Measurements from ENCODE around the gene ELFN1.

Gene ELFN1

DNA sequence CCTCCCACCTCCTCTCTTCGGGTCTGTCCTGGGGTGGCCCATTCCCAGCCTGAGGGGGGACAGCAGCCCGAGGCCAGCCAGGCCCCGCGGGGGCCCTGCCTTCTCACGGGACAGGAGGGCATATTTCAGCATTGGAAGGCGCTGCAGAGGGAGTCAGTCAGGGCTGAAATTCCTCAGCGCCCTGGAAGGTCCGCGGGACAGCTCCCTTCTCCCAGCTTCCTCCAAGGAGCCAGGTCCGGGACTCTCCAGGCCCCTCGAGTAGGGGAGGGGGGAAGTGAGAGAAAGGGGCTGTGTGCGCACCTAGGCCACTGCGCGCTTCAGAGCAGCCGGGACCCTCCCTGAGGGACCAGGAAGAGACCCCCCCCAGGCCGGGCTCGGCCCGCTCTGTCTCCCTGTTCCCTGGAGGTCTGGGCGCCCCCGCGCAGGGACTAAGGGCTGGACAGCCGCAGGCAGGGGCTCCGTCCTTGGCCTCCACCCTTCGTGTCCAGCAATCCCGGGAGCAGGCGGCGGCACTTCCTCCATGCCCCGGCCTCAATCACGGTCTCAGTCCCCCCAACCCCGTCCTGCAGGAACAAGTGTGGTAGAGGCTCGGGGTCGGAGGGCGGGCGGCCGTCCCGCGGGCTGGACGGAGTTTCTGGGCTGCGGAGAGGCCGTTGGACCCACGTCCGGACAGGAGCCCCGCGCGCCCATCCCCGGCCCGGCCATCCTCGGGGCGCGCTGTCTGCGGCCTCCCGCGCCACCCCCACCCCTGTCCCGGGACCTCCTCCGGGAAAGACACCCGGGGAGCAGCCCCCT lies 6.0 kb upstream of the ELFN1 start:
- DNase-seq (ENCODE audit: low read depth) = no peak

DNA sequence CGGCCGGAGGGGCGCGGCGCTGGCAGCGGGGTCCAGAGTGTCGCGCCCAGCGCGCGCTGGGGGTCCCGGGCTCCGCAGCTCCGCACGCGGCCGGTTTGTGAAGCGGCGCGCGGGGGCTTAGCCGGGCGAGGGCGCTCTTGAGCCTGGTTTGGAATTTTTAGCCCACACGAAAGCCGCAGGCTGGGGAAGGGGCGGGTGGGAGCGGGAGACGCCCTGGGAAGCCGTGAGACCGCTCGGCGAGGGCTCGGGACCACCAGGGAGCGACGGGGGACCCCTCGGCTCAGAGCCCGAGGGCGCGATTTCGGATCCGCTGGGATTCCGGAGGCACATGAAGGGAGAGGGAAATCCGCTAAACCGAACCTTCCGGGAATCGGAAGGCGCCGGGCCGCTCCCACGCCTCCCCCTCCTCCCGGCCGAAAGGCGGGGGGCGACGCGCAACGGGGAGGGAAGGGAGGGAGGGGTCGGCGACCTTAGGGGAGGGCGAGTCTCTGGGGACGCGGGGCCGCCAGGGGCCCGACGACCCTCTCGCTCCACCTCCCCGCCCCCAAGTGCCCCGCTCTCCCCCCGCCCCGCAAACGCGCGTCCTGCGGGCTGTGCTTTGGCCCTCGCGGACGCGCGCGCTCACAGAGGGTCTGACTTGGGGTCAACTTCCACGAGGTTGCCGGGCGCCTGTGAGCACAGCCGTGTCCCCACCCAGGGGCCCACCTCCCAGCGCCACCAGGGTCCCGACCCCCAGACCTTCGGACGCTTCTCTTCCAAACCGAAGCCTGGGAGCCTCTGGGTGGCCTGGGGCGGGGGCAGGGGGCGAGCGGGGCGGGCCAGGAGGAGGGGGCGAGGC lies 5.1 kb upstream of the ELFN1 start:
- peak; percentile 26 for DNase-seq (ENCODE audit: low read depth)

DNA sequence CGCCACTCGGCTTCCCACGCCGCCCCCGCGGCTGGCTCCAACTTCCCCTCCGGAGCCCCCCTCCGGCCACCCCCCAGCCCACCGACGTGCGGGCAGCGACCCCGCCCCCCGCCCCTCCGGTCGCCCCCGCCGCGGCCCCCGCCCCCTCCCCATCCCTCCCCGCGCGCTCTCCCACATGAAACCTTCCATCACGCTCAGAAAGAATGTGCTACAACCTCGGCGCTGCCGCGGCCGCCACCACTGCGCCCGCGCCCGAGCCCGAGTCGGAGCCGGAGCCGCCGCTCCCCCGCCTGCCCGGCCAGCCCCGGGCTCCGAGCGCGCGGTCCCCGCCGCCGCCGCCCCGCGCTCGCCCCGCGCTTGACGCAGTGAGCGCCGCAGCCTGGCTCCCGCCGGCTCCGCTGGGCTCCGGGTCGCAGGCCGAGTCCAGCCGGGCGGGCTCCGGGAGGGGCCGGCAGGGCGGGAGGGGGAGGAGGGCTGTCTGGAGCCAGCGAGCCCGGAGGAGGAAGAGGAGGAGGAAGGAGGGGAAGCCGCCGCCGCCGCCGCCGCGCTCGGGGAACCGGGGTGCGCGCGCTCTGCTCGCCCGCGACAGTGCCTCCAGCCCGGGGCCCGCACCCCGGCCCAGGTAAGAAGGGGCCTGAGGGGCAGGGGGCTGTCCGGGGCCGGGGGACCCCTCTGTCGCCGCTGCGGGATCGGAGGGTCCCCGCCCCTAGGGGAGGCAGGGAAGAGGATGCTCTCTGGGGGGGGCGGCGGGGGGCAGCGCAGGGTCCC lies 4.3 kb upstream of the ELFN1 start:
- DNase-seq (ENCODE audit: low read depth) = peak; percentile 7

DNA sequence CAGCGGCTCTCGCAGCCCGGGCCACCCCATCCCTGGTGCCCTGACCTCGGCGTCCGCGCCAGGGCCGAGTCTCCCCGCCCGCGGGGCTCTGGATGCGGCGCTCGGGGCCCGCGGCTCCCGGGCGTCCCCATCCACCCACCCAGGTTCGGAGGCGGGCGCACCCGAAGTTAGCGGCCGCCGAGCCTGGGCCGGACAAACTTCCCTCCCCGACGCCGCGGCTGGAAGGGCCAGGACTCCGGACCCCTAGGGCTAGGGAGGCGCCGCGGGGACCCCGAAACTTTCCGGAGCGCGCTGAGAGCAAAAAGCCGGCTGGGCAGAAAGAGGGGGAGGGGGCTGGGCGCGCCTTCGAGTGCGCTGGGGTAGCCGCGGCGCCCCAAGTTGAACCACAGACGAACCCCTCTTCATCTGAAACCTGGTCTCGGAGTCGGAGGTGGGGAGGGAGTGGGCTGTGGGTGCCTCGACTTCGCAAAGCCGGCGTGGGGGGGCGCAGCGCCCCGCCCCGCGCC lies 3.7 kb upstream of the ELFN1 start:
- DNase-seq (ENCODE audit: low read depth) = no peak

DNA sequence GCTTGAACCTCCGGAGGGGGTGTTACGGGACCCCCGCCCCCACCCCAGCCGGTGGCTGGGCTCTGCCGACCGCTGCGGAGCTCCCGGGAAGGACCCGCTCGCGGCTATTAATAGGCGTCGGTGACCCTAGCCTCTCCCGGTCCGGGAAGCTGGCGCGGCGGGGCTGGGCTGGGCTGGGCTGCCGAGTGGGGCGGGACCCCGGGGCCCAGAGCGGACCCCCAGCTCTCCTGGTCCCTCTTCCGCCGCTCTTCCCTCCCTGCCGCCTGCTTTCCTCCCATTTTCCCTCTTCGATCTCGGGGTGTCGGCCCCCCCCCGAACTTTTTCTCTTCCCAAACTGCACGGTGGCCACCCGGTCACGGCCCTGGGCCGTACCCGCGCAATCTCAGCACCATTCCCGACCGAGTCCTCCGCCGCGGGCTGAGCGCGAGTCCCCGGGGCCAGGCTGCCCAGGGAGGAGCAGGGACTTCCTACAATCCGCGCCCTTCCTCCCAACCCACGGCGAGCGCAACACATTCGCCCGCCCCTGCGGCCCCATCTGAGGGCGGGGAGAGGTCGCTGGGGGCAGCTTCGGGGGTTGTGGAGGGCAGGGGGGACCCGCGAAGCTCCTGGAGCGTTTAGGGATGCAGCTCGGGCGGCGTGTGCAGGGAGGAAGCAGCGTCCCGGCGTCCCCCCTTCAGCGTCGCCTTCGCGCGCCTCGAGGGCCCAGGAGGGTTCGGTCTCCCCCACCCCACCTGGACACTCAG lies 3.1 kb upstream of the ELFN1 start:
- DNase-seq (ENCODE audit: low read depth) = no peak

DNA sequence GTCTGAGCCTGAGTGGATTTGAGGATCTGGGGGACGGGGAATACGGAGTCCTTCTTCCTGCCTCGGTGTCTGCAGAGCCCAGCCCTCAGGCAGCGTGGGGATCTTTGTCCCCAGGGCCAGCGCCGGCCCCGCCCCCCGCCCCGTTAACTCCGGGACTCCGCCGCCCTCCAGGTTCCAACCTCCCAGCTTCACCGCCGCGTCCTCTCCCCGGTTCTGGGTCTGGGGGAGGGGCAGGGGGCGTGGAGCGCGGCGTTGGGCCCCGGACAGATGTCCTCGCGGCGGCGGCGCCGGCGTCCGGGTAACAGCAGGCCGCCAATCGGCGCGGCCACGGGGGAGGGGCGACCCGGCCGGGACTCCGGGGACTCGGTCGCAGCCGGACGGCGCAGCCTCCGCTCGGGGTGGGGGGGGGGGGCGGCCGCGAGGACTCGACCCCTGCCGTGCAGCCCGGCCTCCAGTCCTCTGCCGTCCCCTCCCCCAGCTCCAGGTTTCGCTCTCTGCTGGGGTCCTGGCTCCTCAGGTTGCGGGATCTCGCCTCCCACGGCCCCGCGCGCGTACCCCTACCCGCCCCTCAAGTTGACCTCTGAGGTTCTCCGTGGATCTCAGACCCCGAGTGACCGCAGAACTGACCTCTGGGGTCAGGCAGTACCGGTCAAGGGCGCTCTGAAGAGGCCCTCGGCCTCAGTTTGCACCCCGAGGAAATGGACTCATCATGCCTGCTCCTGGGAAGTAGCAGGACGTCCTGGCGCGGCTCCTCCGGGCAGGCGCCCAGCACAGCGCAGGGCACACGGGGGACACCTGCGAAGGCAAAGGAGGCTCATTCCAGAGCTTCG lies 2.3 kb upstream of the ELFN1 start:
- DNase-seq (ENCODE audit: low read depth) = no peak

DNA sequence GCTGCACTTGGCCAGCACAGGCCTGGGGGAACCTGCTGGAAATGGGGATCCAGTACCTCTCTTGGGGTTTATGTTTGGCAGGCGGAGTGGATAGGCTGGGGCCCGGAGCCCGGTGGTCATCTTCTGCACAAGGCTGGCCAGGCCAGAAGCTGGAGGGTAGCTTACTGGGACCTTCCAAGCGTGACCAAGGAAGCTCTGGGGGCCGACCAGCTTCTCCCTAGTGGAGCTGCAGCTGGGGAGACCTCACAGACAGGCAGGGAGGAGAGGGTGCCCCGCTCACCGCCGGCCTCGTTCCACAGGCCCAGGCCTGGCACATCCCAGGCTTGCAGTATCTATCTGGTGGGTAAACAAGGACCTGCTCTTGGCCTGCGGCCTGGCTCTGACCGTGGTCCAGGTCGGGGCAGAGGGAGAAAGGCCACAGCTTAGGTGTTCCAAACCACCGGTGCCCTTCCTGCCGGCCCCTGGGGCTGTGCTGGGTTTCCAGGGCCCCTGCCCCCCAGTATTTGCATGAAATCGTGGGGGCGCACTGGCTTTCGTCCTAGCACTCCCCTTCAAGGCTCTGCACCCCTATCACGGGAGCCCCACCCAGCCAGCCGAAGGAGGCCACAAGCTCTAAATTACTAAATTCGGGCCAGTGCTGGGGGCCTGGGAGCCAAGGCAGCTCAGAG lies 1.5 kb upstream of the ELFN1 start:
- no peak for DNase-seq (ENCODE audit: low read depth)

DNA sequence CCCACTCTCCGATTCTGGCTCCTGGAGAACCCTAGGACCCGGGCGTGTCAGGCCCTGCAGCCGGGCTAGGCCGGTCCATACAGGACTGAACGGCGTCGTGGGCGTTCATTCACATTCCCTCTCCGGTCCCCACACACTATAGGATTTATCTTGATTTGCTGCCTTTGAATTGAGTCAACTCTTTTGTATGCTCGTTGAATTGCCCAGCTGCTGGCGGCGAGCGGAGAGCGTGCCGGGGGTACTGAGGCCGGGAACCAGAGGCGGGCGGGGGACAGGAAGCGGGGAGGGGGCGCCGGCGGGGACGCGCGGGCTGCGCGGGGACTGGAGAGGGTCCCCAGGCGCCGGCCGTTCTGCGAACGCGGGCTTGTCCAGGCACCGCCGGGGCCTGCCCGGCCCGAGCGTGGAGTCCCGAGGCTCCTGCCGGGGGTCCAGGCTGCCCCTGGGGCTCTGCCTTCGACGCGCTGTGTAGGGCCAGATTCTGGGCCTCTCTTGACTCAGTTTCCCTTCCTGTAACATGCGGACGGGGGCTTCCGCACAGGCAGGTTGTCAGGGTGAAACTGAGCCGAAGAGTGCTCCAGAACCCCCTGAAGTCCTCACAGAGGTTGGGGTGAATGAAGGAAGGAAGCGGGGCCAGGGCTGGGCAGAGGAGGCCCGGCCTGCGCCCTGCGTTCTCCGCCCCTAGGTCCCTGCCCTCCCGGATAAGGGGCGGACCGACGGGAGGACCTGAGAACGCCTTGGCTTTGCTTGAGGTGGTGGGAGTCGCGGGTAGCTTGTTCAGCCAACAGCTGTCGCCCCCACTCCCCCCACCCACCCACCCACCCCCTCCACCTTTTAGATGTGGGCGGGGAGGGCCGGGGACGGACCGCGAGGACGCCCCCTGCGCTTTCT lies 769 bp upstream of the ELFN1 start:
- DNase-seq (ENCODE audit: low read depth) = no peak

DNA sequence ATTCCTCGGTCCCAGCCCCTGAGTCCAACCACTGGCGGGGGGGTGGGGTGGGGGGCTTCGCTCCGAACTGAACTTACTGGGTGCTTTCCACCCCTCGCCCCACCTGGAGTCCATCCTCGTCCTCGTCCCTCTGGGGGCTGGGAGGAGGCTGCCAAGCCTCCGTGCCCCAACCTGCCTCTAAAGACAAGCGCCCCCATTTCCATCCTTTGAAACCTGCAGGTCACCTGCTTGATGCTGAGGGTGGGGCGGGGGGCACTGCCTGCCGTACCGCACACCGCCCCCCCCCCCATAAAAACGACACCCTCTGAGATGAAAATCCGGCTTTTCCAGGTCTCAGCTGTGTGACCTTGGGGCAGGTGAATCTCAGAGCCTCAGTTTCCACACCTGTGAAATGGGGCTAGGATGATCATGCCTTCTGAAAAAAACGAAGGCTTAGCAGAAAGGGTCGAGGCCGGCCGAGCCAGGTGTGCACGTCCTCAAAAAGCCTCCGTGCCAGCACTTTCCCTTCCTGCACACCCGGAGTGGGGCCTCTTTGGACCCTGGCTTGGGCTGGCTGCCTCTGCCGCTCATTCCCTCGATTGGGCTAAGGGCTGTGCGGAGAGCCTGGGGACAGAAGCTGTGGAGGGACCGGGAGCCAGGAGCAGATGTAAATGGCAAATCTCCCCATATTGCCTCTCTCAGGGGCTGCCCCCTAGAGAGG lies 967 bp downstream of the ELFN1 start:
- DNase-seq (ENCODE audit: low read depth) = no peak

DNA sequence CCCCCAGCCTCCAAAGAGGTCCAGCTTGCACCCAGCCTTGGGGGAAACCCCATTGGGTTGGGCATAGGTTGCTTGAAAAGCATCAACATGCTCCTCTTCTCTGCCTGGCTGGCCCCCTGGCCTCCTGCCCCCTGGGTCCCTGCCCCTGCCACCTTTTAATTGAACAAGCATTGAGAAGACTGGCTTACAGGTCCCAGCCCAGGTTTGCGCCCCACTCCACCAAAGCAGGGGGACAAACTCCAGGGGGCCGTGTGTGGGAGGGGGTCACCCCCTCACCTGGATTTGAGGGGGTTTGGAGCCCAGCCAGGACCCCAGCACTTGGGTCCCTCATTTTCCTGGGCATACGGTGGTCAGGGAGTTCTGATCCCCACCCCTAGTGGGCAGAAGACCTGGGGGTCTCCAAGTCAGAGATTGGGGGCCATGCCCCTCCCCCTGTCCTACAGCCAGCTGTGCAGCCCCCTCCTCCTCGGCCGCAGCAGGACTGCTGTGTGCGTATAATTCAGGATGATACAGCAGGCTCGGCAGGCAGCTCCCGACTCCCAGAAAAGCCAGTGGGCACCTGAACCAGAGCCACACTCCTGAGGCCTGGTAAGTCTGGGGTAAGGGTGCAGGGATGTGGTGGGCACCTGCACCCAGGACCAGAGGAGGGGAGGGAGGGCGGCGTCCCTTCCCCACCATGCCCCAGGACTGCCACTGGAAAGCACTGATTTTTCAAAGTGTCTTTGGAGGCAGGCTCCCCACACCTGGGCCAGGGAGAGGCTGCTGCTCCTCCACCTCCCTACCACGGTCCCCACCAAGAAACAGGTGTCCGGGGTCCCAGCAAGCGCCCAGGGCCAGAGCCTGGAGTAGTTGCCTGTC lies 1.7 kb downstream of the ELFN1 start:
- DNase-seq (ENCODE audit: low read depth) = no peak

DNA sequence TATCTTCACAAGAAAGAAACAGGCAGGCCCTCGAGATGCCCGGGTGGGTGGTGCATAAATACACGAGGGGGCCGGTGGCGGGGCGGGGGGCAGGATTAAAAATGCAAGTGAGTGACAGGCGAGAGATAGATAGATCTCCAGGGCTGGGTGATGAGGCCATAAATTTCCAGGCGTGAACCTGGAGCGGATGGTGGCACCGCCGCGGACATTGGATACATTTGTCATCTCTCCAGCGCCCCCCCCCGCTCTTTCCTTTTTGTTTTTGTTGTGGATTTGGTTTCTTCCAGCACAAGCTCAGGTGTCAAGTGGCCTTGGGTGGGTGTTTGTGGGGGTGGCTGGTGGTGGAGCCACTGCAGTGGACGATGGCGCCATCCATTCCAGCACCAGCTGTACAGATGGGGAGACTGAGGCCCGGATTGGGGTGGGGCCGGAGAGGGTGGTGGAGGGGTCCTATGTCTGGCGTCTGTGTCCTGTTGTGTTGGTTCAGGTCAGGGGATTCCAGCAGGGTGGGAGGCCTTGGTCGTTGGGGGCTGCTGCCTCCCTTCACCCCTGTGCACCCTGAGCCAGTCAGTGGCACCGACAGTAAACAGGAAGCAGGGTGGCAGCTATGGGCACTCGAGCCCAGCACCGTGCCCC lies 2.9 kb downstream of the ELFN1 start:
- DNase-seq (ENCODE audit: low read depth) = no peak

DNA sequence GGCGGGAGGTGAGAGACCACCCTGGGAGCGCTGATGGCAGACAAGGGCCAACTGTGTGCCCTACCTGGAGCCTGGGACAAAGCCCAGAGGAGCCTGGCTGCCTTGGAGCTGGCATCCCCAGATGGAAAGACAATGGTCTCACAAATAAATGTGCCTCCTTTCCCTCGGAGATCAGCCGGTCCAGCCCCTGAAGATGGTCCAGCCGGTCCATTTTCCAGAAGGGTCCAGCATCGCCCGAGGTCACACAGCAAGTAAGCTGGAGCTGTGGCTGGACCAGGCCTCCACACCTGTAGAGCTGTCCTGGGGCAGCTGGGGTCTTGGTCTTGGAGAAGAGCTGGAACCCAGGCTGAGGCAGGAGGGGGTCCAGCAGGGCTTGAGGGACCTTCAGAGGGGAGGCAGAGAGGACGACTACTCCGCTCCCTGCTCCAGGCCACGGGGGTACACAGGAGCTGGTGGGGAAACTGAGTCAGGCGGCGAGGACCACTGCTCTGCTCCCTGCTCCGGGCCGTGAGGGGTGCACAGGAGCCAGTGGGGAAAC lies 3.6 kb downstream of the ELFN1 start:
- no peak for DNase-seq (ENCODE audit: low read depth)

DNA sequence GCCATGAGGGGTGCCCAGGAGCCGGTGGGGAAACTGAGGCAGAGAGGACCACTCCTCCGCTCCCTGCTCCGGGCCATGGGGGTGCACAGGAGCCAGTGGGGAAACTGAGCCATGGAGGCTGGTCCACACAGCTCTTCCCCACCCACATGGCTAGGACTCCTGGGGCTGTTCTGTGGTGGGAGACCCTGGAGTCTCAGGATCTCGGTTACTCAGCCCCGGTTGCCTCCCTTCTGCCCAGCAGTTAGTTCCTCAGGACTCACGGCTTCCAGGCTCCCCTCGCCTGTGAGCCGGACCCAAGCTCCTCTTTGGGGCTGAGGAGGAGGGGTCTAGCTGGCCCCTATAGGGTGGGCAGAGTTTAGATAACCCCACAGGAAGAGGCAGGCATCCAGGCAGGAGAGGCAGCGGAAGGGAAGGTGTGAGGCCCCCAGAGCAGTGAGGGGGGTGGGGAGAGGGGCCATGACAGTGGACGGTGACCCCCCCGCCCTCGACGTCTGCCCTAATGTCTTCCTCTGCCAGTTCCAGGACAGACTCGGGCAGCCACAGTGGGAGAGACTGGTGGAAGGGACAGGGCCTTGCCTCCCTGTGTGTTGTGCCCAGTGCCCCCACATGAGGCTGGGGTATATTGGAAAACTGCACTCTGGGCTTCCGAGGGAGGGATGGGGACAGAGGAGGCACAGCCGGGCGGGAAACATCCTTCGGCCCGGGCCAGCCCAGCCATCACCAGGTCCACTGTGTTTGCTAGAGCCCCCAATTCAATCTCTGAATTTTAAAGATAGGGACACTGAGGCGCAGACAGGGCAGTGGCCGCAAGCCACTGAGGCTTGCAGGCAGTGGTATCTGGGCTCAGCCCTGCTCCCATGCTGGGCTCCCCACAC lies 4.3 kb downstream of the ELFN1 start:
- no peak for DNase-seq (ENCODE audit: low read depth)

DNA sequence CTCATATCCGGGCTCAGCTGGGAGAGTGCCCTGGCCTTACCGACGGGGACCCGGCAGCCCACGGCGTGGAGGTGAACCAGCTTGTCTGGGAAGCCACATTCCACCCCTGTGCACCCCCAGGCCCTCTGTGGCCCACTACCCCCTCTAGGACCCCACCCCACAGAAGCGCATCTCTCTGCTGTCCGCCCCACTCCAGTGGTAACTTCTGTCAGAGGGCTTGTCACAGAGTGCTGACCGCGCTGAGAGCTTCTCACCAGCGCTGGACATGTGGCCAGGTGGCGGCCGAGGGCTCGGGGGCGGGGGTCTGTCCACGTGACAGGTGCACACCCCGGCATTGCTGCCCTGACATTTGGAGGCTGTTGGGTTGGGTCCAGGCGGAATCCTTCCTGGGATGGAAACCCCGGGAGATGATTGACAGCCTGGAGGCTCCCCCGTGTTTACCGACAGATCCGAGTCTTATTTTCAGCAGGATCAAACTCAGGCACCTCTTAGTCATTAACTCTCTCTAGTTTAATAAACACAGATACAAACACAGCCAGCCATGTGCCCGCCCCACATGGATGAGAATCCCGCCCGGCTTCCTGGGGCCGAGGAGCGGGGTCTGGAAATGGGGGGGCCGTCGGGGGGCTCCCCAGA lies 5.1 kb downstream of the ELFN1 start:
- DNase-seq (ENCODE audit: low read depth) = no peak
